RKO (cell line): ENCODE data around the gene COL26A1.
"Not testable (repeated sequence)": the region's sequence is repeated elsewhere in the genome, so short reads cannot be mapped to it uniquely, and the experiment has no call there.

Experiments used
- DNase-seq: peaks from one replicate; pipeline ENCODE4 v3.0.0-alpha.2; 2016; ENCODE audit warnings: low spot score

Gene COL26A1

DNA sequence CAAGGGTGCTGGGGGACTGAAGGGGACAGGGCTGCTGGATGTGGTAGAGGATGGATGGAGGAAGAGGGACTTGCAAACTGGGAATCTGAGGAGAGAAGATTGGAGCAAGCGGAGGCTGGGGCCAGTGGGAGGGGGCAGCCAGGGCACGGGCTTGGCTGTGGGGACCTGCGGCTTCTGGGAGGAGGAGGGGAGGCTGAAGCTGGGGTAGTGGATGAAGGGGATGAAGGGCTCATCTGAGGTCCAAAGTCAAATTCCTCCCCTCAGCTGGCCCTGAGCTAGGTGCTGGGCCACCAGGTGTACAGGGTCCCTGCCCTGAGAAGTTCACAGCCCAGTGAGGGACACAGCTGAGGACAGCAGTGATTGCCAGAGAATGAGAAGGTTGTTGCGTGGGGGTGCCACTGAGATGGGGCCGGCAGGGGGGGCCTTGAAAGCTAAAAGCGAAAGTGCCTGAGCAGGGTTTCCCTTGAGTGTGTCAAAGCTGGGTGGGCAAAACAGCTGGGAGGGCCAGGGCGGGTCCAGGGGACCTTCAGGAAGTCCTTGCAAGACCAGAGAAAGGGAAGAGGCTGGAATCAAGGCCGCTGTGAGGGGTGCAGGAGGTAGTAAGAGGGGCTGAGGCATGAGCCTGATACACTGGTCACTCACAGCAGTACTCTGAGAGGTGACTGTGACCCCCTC lies 191.2 kb downstream of the COL26A1 start:
- no peak for DNase-seq

DNA sequence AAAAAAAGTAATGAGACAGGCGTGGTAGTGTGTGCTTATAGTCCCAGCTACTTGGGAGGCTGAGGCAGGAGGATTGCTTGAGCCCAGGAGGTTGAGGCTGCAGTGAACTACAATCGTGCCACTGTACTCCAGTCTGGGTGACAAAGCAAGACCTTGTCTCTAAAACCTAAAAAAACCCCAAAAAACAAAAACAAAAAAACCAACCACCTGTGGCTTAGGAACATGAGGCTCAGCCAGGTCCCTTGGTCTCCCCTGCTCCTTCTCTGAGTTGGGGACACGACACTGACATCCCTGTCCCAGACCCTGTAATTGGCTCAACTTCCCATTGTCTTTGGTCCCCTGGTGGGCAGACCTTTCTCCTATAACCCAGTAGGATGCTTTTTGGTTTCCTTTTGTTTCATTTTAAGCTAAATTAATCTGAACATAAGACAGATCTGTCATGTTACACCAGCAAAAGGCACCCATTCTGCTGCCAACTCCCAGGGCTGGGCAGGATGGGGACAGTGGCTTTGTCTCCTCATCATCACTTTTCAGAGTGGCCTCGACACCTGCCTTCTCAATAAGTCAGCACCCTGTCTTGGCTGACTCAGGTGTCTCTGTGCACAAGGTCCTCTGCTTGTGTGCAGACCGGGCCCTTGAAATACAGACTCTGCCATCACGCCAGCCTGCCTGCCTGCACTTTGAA lies 192.1 kb downstream of the COL26A1 start:
- no peak for DNase-seq

DNA sequence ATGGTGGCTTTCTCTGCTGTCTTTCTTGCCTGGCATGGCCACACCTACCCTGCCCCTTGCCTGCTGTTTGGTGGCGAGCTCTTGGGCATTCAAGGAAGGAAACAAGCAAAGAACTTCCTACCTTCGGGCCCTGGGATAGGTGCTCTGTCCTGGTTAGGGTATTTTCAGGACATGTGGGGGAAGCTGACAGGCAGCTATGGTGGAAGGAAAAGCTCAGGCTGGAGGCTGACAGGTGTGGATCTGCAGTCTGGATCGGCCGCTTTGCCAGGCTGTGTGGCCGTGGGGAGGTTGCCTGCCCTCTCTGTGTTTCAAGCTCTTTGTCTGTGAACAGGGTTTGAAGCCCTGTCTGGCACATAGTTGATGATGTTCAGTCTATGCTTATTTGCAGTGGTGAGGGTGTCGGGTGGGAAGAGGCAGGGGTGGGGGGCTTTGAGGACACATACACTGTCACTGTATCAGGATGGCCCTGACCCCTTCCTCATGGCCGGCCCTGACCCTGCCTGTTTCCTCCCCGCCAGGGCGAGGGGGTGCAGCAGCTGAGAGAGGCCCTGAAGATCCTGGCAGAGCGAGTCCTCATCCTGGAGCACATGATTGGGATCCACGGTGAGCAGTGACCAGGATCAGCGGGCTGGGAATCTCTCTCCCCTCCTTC lies 192.7 kb downstream of the COL26A1 start:
- no peak for DNase-seq

DNA sequence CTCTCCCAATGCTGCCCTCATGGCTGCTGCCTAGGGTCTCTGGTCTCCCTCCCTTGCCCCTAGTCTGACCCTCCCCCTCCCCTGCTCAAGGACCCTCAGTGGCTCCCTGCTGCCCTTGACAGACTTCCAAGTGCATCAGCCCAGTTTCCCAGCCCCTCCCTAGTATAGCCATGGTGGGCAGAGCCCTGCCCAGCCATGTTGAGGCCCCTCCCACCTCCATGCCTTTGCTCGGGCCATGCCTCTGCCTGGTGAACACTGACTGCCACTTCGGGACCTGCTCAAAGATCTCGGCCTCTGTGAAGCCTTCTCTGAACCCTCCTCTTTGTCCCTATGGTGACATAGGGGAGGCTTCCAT lies 193.2 kb downstream of the COL26A1 start:
- DNase-seq, result no peak

DNA sequence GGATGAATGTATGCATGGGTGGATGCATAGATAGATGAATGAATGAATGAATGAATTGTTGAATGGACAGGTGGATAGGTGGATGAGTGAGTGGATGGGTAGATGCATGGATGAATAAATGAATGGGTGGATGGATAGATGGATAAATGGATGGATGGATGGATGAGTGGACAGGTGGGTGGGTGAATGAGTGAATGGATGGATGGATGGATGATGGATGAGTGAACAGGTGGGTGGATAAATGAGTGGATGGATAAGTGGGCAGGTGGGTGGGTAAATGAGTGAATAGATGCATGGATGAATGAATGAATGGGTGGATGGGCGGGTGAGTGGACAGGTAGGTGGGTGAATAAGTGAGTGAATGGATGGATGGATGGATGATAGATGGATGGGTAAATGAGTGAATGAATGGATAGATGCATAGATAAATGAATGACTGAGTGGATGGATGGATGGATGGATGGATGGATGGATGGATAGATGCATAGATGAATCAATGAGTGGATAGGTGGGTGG lies 193.8 kb downstream of the COL26A1 start:
- no peak for DNase-seq

DNA sequence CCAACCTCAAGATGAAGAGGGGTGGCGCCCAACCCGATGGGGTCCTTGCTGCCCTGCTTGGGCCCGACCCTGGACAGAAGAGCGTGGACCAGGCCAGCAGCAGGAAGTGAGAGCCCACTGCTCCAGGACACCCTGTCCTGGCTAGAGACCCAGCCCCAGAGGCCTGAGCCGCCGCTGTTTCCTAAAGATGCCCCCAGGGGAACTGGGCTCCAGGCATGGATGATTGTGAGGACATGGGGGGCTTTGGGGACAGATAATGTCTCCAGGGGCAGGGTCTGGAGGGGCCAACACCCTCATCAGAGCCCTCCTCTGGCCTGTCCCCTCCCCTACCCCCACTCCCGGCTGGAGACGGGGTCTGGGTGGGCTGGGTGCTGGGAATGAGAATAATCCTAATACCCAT lies 194.7 kb downstream of the COL26A1 start:
- DNase-seq, result no peak

DNA sequence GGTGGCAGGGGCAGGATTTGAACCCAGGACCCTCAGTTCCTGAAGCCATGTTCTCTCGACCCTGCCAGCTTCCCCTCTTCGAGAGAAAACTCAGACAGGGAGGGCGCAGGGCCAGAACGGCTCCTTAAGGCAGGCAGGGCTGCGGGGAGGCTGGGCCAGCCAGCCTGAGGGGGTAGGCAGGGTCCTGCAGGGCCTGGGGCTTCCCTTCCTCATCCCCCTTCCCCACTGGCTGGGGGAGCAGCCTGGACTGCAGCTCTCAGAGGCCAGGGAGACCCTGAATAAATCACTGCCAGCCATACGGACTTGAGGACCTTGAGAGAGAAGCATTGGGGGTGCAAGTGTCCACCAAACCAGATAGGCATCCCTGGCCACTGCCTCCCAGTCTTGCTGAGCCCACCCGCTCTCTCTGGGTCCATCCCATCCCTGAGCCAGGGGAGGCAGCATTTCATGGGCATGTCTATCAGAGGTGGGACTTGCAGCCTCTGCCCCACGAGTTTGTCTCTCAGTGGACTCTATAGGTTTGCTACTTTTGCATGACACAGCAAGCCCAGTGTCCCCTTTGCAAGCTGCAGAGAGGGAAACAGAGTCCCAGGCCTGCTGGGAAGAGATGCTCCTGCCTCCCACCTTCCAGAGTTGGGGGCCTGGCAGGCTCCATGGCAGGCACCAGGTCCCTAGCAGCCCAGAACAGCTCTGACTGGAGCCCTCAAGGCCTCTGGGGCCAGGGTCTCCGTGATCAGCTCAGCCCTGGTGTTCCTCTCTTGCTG lies 195.5 kb downstream of the COL26A1 start:
- DNase-seq, result no peak

DNA sequence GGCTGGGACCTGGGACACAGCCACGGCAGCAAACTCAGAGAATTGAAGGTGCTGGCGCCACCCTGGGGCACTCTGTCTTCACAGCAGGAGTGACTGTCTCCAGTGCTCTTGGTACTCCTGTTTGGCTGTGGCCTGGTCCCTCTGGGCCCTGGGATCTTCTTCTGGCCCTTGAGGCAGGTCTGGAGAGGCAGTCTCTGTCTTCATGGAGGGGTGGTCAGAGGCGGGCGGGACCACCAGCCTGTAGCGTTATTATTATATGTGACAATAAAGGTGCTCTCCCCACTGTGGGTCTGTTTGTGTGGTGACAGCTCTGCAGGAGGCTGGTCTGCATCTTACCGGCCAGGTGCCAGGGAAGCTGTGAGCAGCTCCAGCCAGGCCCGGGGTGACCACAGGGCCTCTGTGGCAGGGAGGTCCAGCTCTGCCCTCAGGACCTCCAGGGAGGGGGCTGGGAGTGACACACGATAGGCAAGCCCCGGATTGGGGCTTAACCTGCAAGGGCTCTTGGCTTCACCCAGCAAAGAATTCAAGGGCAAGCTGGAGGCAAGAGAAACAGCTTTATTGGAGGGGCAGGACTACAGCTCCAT lies 196.2 kb downstream of the COL26A1 start:
- DNase-seq, result no peak

DNA sequence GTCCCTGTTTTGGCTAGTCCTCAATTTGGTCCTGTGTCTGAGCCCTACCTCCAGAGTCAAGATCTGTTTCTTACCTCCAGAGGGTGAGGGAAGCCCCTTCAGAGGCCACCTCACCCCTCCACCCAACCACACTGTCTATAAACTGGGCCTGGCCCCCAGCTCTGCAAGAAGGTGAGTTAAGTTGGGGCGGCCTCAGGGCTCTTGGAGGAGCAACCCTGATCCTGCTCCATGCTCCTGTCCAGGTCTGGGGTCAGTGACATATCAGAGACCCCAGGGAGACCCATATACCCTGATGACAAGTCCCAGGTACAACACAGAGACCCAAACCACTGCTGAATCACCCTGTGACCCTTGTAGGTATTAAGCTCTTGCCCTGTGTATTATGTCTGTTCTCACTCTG lies 196.9 kb downstream of the COL26A1 start:
- no peak for DNase-seq

DNA sequence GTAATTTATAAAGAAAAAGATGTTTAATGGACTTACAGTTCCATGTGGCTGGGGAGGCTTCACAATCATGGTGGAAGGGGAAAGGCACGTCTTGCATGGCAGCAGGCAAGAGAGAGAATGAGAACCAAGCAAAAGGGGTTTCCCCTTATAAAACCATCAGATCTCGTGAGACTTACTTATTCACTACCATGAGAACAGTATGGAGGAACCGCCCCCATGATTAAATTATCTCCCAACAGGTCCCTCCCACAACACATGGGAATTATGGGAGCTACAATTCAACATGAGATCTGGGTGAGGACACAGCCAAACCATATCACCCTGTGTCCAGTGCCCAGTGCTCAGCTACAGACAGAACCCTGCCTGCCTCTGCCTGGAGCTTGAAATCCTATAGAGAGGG lies 197.3 kb downstream of the COL26A1 start:
- DNase-seq, result not testable (repeated sequence)

DNA sequence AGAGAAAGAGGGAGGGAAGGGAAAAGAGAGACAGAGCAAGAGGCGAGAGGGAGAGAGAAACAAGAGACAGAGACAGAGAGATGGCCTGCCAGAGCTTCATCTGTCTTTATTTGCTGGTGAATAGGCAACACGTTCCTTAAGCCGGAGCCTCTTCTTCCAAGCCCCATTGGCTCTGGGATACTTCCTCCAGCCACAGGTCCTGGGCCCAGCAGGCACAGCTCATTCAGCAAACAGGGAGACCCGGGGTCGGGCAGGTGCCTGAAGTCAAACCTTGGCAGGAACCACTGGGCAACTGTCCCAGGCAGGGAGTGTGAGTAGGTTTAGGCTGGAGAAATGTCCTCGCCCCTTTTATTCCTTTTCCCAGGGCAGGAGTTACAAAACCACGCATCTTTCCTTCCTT lies 198.2 kb downstream of the COL26A1 start:
- DNase-seq, result no peak

DNA sequence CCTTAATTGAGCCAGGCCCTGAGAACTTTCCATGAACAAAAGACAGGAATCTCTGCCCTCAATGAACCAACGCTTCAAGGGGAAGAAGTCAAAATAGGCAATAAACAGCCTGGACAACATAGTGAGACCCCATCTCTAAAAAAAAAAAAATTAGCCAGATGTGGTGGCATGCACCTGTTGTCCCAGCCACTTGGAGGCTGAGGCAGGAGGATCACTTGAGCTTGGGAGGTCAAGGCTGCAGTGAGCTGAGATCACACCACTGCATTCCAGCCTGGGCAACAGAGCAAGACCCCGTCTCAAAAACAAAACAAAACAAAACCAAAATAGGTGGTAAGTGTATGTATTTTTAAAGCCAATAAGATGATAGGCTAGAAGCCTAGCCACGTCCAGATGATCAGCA lies 198.6 kb downstream of the COL26A1 start:
- not testable (repeated sequence) for DNase-seq

DNA sequence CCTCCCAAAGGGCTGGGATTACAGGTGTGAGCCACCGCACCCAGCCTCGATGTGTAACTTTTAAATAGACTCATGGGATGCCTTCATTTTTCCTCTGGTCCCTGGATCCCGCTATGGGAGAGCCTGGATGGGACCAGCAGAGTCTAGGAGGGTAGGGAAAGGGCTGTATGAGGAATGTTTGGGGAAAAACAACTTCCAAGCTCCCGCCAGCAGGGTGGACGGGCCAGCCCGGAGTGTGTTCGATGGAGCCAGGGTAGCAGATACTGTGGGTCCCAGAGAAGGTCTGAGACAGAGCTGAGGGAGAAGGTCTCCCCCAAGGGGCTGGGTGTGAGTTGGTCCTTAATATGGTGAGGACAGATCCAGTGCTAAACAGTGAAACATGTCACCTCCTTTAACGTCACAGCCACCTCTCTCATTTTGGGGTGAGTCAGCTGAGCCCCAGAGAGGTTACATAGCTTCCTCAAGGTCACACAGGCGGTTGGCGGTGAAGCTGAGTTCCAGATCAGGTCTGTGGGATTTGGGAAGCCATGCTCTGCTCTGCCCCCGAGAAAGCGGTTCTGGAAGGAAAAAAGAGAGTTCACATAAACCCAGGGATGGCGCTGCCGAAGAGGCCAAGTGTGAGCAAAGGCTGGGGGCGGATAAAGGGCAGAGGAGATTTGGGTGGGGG lies 200.0 kb downstream of the COL26A1 start:
- no peak for DNase-seq

DNA sequence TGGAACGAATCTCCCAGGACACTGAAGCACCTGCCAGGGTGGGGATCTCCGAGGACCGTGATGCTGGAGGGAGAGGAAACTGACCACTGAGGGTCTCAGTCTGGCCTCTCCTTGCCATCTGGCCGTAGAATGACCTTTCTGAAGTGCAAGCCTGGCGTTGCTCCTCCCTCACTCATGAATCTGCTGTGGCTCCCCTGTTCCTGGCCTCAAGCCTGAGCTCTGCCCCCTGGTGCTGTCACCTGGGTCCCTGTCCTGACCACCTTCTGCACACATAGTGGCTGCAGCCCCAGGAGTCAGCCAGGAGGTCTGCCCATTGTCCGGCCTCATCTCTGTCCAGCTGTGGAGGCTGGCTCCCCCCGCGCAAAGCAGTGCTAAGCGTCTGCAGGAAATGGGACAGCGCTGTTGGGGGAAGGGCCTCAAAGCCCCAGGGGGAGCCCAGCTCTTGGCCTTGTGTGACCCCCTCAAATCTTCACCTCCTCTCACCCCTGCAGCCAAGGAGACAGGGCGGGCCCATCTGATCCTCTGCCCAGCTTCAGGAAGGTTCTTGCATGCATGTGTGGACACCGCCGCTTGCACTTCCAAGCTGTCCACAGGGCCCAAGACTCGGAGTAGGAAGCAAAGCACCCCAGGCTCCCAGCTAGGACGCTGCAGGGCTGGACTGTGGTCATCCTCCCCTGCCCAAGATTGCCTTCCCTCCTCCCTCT lies 200.7 kb downstream of the COL26A1 start:
- DNase-seq, result no peak

DNA sequence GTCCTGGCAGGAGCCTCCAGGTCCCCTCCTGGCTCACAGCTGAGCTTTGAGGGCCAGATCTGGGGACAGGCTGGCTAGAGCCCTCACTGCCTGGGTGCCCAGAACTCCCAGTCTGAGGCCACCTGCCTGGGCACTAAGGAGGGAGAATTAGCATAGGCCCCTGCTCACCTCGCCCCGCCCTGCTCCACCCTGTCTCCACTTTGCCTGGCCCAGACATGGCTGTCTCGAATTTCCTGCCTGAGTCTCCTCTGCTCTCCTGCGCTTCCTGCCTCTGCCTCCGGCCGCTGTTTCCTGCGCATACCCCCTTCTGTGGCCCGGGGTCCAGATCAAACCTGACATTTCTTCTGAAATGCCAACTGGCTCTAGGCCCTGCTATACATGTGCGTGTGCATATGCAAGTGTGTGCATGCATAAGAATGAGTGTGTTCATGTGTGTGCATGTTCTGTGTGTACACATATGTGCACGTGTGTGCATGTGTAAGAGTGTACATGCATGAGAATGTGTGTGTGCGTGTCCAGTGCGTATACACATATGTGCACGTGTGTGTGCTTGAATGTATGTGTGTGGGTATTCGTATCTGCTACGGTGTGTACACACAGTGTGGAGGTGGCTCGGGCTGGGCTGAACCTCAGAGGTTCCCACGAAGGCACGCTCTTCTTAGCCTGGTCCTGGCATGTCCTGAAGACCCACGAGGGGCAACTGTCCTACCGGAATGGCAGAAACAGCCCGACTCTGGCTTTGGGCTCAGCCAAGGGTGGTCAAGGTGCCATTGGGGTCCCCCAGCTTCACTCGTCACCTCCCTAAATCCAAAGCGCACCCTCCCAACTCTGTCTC lies 201.5 kb downstream of the COL26A1 start:
- DNase-seq, result no peak

DNA sequence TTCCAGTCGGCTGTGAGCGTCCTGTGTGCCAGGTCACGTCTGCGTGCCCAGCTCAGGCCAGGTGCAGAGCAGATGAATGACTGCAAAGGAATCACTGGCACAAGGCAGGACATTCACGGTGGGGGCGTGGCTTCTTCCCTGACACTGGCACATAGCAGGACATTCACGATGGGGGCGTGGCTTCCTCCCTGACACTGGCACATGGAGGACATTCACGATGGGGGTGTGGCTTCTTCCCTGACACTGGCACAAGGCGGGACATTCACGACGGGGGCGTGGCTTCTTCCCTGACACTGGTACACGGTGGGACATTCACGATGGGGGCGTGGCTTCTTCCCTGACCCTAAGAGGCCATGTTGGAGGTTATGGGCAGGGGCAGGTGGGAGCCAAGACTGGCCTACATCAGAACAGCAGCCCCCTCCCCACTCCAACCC lies 202.1 kb downstream of the COL26A1 start:
- peak; percentile 52 for DNase-seq

DNA sequence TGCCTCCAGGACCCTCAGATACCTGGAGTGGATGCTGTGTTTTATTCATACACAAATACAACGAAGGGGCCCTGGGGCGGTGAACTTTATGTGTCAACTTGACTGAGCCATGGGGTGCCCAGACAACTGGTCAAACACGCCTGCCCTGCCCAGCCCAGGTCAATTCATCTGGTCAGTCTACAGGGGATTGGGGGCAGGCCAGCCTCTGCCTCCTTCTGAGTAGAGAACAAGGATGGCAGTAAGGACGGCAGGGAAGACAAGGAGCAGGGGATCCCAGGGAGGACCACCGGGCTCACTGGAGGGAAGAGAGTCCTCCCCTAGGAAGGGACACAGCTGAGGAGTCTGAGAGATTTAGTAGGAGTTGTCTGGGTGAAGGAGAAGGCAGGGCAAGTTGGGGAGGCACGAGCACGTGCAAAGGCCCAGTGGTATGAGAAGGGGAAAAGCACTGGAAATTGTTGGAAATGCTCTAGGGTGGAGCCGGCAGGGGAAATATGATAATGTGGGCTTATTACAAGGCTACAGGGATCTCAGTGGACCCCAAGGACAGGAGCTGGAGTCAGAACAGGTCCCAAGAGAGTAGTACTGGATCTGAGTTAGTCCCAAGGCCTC lies 203.0 kb downstream of the COL26A1 start:
- no peak for DNase-seq

DNA sequence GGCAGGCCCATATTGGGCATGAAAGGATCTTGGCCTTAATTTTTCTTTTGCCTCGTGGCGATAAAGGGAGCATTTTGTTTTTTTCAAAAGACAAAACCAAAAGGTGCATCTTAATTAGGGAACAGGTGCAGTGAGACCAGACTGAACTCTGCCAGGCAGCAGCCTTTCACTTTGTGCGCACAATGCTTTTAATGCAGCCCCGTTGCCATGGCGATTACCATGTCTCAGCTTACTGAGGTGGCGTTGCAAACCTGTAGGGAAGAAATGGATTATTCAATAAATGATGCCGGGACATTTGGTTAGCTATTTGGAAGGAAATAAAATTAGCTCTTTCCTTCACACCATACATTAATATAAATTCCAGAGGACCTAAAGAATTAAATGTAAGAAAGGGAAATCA lies 204.6 kb downstream of the COL26A1 start:
- DNase-seq, result no peak

DNA sequence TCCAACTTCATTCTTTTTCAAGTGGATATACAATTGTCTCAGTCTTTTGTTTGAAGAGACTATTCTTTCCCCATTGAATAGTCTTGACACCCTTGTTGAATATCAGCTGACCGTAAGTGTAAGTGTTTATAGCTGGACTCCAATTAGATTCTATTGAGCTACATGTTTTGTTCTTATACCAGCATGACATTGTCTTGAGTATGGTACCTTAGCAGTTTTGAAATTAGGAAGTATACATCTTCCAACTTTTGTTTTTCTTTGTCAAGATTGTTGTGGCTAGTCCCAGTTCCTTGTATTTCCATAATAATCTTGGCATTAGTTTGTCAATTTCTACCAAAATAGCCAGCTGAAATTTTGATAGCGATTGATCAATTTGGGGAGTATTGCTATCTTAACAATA lies 209.5 kb downstream of the COL26A1 start:
- DNase-seq, result no peak

DNA sequence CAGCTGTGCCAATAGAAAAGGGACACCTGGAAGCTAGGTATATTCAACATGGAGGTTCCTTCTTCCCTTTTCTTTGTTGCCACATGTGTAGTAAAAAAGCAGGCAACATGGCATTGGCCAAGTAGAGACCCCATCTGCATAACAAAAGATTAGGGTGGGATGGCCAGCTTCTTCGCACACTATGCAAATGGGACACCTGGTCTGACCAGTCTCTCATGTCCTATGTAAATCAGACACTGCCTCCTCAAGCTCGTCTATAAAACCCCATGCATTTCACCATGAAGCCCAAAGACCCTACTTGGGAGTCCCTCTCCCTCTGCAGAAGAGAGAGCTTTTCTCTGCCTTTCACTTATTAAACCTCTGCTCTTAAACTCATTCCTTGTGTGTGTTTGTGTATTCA lies 212.5 kb downstream of the COL26A1 start:
- no peak for DNase-seq
